HG03045 (cell line): ENCODE measurements around the gene STAT5B.

Experiments
- ATAC-seq: cut with Tn5 transposase; IDR thresholded peaks from one replicate; pipeline ENCODE4 v1.9.1; 2021; ENCODE audit warnings: mild to moderate bottlenecking, moderate library complexity; ENCODE audit not compliant: unreplicated experiment

Gene STAT5B

GRCh38 chr17:42153919-42154742 is 122.1 kb downstream of the STAT5B start:
- no peak for ATAC-seq
